ENCODE results near the gene MS4A1.
A peak's percentile ranks its signal among the peaks of the same experiment; 100 is the strongest.
"Not testable (repeated sequence)": the region's sequence is repeated elsewhere in the genome, so short reads cannot be mapped to it uniquely, and the experiment has no call there.

The MS4A1 gene

GRCh38 chr11:60500276-60500910 is 44.7 kb downstream of the MS4A1 start:
- no peak for FAIRE-seq
- DNase-seq (ENCODE audit: insufficient read length, low spot score) = peak; percentile 5

GRCh38 chr11:60502221-60502775 is 46.7 kb downstream of the MS4A1 start:
- DNase-seq (ENCODE audit: insufficient read length, low spot score) = no peak
- no peak for FAIRE-seq

DNA sequence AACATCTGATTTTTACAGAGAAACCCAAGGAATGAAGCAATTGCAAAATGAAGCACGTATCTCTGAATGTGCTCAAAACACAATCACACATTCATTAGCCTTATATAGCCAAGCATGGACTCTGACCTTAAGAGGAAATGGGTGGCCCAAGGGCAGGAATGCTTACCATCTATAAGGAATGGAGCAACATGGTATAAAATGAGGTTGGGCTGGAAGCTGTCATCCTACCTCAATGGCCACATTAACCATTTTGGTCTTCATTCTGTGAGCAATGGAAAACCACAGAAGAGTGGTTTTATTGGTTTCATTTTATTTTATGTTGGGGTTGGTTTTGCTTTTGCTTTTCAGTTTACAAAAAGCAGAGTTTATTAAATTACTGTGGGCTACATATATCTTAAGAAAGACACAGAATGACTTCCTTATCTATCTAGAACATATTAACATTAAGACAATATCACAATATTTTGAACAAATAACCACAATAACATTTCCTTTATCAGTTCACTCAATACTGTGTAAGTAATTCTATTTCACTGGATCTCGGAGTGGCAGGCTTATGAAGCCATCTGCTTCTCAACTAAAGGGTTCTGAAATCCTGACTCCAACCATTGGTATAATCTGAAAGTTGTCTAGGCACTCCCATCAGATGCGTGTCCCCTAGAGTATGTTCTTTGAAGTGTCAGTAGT is 48.7 kb downstream of the MS4A1 start:
- no peak for FAIRE-seq
- DNase-seq (ENCODE audit: insufficient read length, low spot score) = no peak

- FAIRE-seq = not testable (repeated sequence)
Observed at GRCh38 chr11:60509609-60510008, 54.0 kb downstream of the MS4A1 start.

DNA sequence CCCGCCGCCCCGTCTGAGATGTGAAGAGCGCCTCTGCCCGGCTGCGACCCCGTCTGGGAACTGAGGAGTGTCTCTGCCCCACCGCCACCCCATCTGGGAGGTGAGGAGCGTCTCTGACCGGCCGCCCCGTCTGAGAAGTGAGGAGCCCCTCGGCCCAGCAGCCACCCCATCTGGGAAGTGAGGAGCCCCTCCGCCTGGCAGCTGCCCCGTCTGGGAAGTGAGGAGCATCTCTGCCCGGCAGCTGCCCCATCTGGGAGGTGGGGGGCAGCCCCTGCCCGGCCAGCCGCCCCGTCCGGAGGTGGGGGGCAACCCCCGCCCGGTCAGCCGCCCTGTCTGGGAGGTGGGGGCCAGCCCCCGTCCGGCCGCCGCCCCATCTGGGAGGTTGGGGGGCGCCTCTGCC is 54.6 kb downstream of the MS4A1 start:
- not testable (repeated sequence) for DNase-seq (ENCODE audit: insufficient read length, low spot score); FAIRE-seq

More at GRCh38 chr11:60509609-60510008, 54.0 kb downstream of the MS4A1 start:
- not testable (repeated sequence) for DNase-seq (ENCODE audit: insufficient read length, low spot score)

DNA sequence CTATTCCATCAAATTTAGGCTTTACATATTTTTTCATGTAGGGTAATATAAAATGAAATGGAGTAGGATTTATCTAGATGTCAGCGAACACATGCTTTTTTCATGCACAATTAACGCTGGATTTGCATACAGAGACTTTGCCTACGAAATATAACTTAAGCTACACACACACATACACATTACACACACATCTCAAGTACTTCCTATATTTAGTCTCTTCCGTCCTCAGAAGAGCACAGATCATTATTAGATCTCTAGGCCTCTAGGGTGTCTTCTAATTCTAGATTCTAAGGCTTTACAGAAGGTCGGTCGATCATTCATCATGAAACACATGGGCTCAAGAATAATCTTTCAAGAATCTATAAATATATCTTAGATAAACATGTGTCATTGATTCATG is 55.7 kb downstream of the MS4A1 start:
- DNase-seq (ENCODE audit: insufficient read length, low spot score) (no peak), FAIRE-seq (no peak)

DNA sequence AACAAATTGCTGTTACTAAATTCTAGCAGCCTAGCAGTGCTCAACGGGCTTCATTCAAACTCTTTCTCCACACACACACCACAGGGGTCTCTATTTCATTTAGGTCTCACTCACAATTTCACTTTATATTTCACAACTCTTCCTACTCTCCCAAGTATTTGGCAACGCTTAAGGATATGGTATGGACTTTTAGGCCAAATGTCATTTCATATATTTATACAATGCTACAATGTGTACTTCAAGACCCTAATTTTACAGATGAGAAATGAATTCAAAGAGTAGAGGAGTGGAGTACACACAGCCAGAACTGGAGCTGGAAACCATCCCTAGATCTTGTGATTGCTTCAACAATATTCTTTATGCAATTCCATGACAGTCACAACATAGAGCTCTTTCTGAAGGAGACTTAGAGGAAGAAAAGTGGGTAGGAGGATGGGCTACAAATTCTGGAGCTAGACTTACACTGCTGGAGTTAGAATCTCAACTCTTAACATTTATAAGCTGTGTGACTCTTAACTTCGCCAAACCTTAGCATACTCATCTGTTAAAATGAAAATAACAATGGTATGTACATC is 57.1 kb downstream of the MS4A1 start:
- FAIRE-seq (no peak), DNase-seq (ENCODE audit: insufficient read length, low spot score) (no peak)

DNA sequence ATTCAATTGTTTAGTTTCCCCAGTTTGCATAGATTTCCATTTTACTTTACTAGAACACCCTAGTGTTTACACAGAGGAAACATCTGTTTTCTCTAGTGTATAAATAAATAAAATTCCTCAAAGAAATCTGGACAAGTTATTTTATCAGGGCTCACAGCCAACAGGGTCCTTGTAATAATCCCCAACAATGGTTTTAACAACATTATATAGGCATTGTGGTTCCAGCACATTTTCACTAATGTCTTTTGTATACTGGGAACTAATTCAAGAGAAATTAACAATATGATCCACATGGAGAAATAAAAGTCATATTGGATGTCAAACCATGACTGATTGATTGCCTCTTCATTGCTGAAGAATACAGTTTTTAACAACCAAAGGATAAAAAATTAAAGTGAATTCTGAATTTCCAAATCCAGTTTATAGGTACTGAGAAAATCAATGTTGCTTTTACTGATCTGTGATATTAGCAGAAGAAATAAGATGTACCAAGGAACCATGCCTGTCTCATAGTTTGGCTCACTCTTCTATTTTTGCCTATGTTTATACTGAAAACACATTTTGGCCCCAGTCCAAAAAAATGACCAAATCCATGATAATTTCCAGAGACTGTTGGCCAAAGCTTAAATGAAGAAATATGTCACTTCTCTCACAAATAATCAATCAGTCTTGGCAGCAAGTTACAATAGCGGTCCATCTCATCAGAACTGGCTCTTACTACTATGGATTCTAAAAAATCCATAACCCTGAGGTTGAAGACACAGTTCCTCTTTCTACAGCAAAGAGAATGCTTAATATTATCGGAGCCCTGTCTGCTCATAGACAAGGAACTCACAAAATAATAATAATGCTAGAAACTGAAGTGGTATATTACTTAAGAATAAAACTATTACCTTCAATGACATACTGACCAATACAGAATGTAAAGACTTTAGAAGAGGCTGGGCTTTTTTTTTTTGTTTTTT is 58.1 kb downstream of the MS4A1 start:
- FAIRE-seq (no peak), DNase-seq (ENCODE audit: insufficient read length, low spot score) (no peak)

- DNase-seq (ENCODE audit: insufficient read length, low spot score) (no peak), FAIRE-seq (no peak)
Observed at GRCh38 chr11:60515144-60515855, 59.7 kb downstream of the MS4A1 start, which contains the start of gene MS4A13. Gene MS4A13, plus strand, starts transcription at chr11:60515392. Its CDS starts 2,692 bp downstream, at chr11:60518084.
